ENCODE data around the gene SMAD7.
A peak's percentile ranks its signal among the peaks of the same experiment; 100 is the strongest.

The SMAD7 gene

GRCh38 chr18:48893061-48893607 is 57.6 kb downstream of the SMAD7 start:
- DNase-seq: no peak

GRCh38 chr18:48892146-48892855 is 58.5 kb downstream of the SMAD7 start:
- DNase-seq: peak; percentile 40

DNA sequence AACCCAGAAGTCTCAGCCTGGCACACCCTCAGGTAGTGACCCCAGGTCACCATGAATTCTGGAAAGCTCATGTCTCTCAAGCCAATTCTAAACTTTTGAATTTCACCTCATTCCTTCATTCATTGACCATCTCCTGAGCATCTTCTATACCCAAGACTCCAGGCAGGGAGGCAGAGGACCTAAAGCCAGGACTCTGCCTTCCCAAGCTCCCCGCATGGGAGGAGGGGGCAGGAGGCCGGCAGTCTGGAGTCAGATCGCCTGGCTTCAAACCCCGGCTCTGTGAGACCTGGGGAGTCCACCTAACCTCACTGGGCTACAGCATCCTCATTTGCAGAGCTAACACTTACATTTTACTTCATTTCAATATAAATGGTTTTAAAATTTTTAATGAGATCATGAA is 59.0 kb downstream of the SMAD7 start:
- no peak for DNase-seq

DNA sequence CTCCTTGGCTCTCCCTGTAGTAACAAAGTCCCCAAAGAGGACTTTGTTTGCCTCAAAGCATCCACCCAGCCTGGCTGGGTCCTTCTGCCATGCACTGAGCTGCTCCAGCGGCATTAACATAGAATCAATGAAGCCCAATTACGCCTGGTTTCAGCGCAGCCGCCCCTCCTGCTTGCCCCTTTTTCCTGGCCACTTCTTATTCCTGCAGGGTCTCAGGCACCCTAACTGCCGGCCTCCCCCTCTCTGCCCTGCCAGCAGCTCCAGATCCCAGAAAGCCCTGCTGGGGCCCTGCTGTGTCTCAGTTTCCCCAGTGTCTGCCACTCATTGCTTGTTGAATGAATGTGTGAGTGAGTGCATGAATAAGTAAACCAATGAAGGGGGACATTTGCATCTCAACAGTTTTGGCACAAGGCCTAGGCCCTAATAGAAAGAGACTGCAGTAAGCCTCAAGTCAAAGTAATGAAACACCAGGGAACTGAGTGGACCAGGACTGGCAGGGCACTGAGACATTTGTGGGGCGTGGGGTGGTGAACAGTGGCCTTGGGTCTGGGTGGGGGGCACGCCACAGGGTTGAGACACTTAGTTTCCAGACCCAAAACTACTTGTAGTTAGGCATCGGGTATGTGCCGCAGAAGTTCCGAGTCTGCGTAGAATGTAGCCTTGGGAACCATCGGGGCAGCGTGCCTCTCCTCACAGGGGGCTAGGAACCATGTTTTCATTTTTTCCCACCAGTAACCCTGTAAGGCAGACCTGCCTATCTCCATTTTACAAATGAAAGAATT is 60.6 kb downstream of the SMAD7 start:
- DNase-seq: no peak

DNA sequence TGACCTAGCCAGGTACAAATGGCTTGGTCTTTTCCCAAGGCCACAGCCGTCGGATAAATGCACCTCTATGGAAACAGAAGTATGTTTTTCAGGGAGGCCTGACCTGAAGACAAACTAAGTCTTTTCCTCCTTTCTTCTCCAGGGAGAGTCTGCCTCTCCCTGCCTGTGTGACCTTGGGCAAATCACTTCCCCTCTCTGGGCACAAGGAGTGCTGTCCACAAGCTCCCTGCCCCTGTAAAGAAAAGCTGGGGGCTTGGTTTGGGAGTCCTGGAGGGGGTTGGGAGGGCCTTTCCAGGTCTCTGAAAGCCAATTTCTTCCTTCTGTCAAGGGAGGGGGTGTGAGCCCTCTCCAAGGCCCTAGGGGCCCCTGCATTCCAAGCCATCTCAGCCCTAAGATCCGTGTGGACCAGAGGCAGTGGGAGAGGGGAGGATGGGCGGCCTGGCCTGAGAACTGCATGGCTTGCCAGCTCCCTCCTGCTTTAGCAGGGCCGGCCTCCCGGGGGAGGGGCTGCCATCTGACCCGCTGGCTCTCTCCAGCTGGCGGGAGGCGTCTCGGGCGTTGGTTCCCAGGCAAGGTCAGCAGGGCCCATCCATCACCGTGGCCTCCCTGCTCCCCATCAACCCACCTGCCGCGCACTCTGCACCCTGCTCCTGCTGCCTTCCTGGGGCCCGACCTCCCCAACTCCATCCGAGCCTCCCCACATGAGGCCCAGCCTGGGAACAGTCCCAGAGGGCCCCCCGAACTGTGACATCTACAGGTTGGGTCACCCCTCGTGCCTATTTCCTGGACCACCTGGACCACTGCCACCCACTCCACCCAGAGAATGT is 61.4 kb downstream of the SMAD7 start:
- no peak for DNase-seq

DNA sequence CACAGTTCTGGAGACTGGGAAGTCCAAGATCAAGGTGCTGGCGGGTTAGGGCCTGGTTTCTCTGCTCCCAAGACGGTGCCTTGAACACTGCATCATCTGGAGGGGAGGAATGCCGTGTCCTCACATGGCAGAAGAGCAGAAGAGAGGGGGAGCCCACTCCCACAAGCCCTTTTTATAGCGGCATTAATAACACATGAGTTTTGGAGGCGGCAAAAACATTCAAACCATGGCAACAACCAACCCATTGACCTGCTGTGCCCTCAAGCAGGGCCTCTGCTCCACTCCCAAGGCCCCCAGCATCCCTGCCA is 62.0 kb downstream of the SMAD7 start:
- no peak for DNase-seq

DNA sequence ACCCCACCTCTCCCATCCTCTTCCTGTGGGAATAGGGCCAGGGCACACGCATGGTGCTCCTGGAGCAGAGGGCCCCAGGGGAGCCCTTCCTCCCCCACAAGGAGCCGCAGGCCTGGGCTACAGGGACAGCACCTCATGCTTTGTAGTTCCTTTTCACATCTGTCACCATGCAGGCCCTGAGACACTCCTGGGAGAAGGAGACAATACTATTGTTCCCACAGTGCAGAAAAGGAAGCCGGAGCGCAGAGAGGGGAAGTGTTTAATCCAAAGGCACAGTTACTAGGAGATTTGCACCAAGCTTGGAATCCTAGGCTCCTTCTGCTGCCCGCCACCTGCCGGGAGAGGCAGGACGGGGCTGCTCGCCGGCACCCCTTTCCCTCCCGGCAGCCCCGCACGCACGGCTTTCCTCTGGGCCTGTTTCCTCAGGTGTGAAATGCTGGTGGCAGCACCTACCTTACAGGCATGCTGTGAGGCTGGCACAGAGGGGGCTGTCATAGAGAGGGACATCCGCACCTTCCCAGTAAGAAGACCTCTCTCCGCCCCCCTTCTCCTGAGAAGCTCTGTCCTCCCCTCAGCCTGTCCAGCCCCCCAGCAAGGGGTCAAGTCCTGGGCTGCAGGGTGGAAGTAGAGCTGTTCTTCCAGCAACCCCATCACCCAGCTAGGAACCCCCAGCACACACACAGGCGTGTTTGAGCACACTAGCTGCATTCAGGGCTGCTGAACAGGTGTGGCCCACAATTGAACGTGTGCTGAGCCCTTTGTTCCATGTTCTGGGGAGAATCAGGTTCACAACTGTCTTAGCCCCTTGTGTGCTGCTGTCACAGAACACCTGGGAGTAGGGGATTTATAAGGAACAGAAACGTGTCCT is 62.6 kb downstream of the SMAD7 start:
- no peak for DNase-seq

DNA sequence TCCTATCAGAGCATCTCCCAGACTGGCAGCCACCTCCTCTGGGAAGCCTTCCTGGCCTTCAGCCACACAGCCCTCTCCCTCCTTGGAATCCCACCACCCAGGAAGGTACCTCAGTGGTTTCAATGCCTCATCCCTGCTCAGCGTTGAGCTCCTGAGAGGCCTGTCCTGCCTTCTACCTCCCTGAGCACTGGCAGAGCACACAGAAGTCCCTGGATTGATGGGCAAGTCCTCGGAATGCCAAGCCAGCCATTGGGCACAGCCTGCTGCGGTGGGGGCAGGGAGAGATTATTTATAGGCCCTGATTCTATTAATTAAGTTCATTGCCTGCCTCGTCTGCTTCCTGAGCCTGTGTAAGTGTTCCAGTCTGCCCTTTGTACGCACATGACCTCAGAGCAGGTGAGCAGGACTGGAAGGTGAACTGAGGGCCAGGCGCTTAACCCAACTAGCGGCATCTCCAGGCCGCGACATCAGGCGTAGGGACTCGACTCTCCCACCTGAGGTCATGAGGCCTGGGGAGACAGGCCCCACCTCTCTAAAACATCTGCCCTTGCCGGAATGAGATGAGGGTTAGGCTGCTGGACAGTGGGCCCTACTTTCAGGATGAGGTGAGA is 63.4 kb downstream of the SMAD7 start:
- DNase-seq: no peak

GRCh38 chr18:48886520-48887293 is 64.1 kb downstream of the SMAD7 start:
- no peak for DNase-seq

- DNase-seq: no peak
Observed at GRCh38 chr18:48885924-48886400, 64.8 kb downstream of the SMAD7 start.

DNA sequence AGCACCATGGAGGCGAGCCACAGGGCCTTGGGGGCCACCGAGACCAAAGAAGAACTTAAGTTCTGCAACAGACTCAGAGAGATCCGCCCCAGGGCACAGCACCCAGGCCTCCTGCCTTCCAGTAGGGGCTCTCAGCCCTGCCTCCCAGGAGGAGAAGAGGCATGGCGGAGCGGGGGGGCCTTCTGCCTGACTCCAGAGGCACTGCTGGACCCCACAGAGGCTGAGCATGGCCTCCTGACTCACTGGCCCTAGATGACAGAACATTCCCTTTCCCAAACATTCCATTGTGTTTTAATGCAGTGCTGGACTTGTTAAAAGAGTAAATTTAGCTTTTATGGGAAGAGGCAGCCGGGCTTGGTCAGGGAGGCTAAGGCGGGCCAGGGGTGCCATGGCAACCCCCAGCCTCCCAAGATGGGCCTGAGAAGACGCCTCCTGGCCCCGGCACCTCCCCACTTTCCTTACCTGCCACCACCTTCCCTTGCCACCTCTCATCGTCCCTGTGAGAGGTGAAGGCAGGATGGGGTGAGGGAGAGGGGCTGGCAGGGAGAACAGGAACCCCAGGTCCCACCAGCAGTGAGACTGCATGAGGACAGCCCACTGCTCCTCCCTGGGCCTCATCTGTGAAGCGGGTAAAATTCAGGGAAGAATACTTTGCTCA is 65.4 kb downstream of the SMAD7 start:
- DNase-seq: no peak

DNA sequence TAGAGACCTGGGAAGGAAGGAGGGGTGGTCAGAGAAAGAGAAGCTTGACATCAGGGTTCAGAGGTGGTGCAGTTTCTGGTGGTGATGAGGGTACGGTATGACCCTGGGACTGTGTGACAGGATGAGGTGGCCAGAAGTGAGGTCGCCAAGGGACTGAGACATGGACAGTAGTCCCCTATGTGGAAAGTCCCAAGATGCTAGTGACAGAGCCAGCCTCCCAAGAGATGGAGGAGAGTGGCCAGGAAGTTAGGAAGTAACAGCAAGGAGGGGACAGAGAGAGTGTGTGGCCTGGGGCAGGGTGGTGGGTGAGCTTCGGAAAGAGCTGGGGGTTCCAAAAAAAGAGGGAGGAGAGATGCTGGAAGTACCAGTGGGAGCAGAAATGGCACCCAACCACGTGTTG is 66.0 kb downstream of the SMAD7 start:
- DNase-seq: no peak

DNA sequence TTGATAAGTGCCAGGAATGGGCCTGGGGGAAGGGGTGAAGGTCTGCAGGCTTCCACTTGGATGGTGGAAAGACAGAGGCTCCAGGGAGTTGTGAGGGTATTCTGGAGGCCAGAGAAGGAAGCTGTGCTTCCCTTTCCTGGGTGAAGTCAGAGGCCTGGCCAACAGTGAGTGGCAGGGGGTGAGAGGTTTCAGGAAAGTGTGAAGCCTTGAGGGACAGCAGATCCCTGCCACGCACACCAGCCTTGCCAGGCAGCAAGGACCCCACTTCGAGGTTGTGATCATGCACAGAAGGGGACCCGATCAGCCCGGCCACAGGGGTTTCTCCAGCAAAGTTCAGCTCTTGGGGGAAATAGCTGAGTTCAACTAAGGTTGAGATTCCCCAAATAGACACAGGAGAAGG is 66.5 kb downstream of the SMAD7 start:
- DNase-seq: peak; percentile 32

GRCh38 chr18:48882379-48882778 is 68.4 kb downstream of the SMAD7 start:
- no peak for DNase-seq

GRCh38 chr18:48880931-48881330 is 69.8 kb downstream of the SMAD7 start:
- no peak for DNase-seq

DNA sequence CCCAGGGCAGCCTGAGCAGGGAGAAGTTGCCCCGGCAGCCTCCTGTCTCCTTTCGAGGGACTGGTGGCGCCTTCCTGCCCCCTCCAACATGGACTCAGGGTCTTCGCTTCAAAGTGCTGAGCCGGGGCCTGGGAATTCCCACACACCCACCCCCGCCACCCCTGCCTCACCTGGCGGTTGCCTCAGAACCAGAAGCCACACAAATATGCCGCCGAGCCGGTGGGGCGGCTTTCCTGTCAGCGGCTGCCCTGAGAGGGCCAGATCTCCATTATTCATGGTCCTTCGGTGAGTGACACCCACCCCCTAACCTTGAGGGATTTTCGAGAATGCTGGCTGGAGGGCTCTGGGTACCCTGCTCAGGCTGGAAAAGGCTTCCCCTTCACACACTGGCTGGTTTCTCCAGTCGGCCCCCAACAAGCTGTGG is 71.7 kb downstream of the SMAD7 start:
- no peak for DNase-seq

DNA sequence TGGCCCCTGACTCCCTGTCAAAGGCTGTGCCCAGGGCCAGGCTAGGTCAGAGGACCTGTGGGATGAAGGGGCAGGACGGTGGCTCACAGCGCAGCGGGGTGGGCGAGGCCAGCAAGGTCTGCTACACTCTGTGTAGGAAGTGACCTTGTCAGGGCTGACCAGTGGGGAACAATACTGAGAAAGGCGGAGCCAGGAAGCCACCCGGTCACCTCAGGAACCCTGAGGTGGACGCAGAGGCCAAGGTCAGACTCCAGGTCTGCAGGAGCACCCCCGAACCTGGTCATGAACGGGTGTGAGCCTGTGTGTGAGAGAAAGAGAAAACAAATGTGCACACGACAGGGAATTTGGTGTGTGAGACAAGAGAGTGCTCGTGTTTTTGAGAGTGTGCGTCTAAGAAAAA is 72.3 kb downstream of the SMAD7 start:
- DNase-seq: no peak

DNA sequence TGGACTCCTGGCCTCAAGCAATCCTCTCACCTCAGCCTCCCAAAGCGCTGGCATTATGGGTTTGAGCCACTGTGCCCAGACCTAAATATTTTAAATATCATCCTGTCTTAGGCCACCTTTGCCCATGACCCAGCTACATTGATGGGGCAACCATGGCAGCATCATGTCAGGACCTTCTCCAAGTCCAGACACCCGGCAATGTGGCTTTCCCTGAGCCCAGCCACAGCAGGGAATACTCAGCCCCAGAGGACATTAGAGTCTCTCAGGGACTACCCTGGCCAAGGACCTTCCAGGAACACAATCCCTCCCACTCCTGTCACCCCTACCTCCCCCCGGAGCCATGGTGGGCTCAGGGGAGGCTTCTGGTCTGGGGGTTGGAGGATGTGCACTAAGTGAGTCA is 72.8 kb downstream of the SMAD7 start:
- no peak for DNase-seq

GRCh38 chr18:48876590-48876989 is 74.2 kb downstream of the SMAD7 start:
- no peak for DNase-seq

DNA sequence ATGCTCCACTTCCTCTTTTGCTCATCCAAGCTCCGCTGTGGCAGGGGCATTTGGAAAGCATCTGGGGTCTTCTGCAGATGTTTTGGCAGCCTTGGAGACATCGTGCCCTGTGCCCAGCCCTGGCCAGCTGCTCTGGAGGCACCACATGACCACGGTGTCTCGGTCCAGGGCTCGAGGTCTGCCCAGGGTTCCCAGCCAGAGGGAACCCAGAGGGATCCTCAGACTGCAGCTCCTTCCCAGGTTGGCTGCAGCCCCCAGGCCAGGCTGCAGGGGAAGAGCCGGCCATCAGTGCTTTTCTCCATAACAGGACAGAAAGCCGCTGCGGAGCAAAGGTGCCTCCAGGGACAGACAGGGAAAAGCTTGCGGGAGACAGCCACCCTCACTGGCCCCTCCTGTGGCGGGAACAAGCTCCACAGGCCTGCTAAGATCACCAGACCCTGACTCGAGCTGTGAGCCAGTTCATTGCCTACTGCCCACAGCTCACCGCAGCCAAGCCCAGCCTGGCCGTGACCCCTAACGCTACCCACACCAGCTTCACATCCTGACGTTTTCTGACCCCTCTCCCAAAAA is 74.7 kb downstream of the SMAD7 start:
- peak; percentile 20 for DNase-seq
